ENCODE measurements around the gene LAMB4.

DNA sequence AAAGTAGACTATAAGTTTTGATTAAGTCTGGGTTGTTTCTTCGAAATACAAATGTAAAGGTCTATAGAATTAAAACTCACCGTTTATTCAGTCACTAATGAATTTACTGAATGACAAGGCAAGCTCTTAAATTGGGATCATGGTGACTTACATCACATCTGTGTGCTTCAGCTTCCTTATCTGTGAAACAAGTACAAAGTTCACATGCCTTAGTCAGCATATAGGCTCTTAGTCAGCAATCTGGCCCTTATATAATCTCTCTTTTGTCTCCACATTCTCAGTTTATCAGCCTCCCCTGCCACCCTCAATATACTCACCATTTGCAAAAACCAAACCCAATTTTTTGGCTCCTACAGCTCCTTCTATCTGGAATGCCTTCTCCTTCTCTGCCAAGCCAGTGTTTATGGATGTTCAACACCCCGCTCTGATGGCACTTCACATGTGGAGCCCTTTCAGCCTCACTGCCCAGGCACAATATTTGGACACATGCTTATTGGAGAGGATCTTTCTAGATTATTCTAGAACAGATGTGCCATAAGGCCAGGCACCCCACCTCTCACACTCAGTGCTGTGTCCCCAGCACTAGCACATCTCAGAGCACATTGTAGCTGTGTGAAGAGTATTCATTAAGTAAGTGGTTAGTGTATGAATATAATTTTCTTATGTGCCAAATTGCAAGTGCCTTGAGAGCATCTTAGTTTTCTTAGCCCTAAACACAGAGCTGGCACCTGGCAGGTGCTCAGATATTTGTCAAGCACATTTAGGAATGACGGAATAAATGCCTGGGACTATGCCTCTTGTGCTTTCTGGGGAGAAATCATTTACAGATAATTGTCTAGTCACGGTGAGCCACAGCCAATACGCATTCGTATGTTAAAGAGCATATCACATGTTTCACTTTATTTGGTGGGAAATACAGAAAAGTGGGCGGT, 117.4 kb downstream of the LAMB4 start:
- TF ChIP-seq EZH2phosphoT487 (IDR thresholded peaks at IDR 0.05; ENCODE audit: borderline replicate concordance, low read length) (no peak), CTCF (IDR thresholded peaks at IDR 0.05; ENCODE audit: low read depth, low read length, poor library complexity, severe bottlenecking) (no peak)
